SK-N-SH treated with all-trans-retinoic acid at 6 μM for 48 hours (cell line): Measurements from ENCODE around the gene KIF13A.
A peak's percentile ranks its signal among the peaks of the same experiment; 100 is the strongest.

ENCODE experiments used
- ATAC-seq: fragments of 200-7000 bp; cut with Tn5 transposase; 3 replicates; pipeline ENCODE4 v1.9.1; 2020; ENCODE audit warnings: mild to moderate bottlenecking, moderate library complexity
- ARNTL ChIP-seq: fragments of 450-650 bp; formaldehyde crosslinking; IDR thresholded peaks from 2 replicates; pipeline ENCODE4 v1.5.0; 2020; ENCODE audit warnings: low read depth, mild to moderate bottlenecking, moderate library complexity, borderline replicate concordance
- BACH2 ChIP-seq: fragments of 250-450 bp; sonication (Bioruptor Pico); IDR thresholded peaks from 2 replicates; pipeline ENCODE4 v1.9.0; 2021; ENCODE audit warnings: mild to moderate bottlenecking, borderline replicate concordance
- CSDC2 ChIP-seq: fragments of 250-450 bp; sonication (Bioruptor Pico); IDR thresholded peaks from 2 replicates; pipeline ENCODE4 v1.5.0; 2020; ENCODE audit warnings: mild to moderate bottlenecking, moderate library complexity
- ISL1 ChIP-seq: fragments of 250-450 bp; sonication (Bioruptor Pico); IDR thresholded peaks from 2 replicates; pipeline ENCODE4 v2.1.2; 2022; ENCODE audit warnings: mild to moderate bottlenecking, moderate library complexity
- SNAI2 ChIP-seq: fragments of 250-450 bp; sonication (Bioruptor Pico); IDR thresholded peaks from 2 replicates; pipeline ENCODE4 v1.5.0; 2020; ENCODE audit warnings: mild to moderate bottlenecking, moderate library complexity
- ZC3H10 ChIP-seq: fragments of 250-450 bp; sonication (Bioruptor Pico); IDR thresholded peaks from 2 replicates; pipeline ENCODE4 v1.5.1; 2021; ENCODE audit warnings: mild to moderate bottlenecking, moderate library complexity
- ZNF70 ChIP-seq: fragments of 450-650 bp; formaldehyde crosslinking; IDR thresholded peaks from 2 replicates; pipeline ENCODE4 v1.5.0; 2020; ENCODE audit warnings: mild to moderate bottlenecking, moderate library complexity
- ZNF8 ChIP-seq: fragments of 450-650 bp; formaldehyde crosslinking; IDR thresholded peaks from 2 replicates; pipeline ENCODE4 v1.5.0; 2020; ENCODE audit warnings: mild to moderate bottlenecking, moderate library complexity
- TF ChIP-seq, protein P1 (sequence below): fragments of 250-450 bp; sonication (Bioruptor Pico); IDR thresholded peaks from 2 replicates; pipeline ENCODE4 v1.5.0; 2020; ENCODE audit warnings: mild to moderate bottlenecking, moderate library complexity
- TF ChIP-seq, protein P2 (sequence below): fragments of 250-450 bp; sonication (Bioruptor Pico); IDR thresholded peaks from 2 replicates; pipeline ENCODE4 v1.5.1; 2021; ENCODE audit warnings: mild to moderate bottlenecking, moderate library complexity
- TF ChIP-seq, protein P3 (sequence below): fragments of 250-450 bp; sonication (Bioruptor Pico); IDR thresholded peaks from 2 replicates; pipeline ENCODE4 v1.5.1; 2020; ENCODE audit warnings: low read depth, mild to moderate bottlenecking, moderate library complexity

KIF13A gene

DNA sequence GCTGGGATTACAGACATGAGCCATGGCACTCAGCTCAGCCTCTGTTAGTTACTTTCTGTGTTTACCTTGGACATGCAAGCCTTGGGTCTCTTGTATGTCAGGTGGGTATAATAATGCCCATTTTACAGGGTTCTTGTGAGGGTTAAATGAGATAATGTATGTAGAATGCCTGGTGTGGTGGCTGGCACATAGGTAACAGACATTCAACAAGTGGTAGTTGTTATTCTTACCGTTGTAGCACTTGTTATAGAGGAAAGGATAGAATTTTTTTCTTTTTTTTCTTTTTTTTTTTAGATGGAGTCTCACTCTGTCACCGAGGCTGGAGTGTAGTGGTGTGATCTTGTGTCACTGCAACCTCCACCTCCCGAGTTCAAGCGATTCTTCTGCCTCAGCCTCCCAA lies 8.0 kb upstream of the KIF13A start (continued):
- TF ChIP-seq BACH2 (CRISPR knock-in tag), result no peak
- TF ChIP-seq, protein P1, sequence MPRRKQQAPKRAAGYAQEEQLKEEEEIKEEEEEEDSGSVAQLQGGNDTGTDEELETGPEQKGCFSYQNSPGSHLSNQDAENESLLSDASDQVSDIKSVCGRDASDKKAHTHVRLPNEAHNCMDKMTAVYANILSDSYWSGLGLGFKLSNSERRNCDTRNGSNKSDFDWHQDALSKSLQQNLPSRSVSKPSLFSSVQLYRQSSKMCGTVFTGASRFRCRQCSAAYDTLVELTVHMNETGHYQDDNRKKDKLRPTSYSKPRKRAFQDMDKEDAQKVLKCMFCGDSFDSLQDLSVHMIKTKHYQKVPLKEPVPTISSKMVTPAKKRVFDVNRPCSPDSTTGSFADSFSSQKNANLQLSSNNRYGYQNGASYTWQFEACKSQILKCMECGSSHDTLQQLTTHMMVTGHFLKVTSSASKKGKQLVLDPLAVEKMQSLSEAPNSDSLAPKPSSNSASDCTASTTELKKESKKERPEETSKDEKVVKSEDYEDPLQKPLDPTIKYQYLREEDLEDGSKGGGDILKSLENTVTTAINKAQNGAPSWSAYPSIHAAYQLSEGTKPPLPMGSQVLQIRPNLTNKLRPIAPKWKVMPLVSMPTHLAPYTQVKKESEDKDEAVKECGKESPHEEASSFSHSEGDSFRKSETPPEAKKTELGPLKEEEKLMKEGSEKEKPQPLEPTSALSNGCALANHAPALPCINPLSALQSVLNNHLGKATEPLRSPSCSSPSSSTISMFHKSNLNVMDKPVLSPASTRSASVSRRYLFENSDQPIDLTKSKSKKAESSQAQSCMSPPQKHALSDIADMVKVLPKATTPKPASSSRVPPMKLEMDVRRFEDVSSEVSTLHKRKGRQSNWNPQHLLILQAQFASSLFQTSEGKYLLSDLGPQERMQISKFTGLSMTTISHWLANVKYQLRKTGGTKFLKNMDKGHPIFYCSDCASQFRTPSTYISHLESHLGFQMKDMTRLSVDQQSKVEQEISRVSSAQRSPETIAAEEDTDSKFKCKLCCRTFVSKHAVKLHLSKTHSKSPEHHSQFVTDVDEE (CRISPR knock-in tag), result no peak

DNA sequence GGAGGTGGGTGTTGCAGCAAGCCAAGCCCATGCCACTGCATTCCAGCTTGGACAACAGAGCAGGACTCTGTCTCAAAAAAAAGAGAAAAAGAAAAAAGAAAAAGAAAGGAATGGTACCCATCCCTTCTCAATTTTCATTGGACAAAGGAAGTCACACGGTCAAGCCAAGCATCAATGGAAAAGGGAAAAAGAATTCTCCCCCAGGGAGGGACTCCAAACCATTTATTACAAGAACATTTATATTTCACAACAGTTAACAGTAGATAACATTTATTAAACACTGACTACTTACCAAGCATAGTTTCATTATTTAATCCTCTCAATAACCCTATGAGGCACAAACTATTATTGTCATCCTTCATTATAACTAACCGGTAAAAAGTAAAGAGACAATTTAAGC lies 6.6 kb upstream of the KIF13A start:
- no peak for TF ChIP-seq CSDC2 (CRISPR knock-in tag)
- TF ChIP-seq, protein P2, sequence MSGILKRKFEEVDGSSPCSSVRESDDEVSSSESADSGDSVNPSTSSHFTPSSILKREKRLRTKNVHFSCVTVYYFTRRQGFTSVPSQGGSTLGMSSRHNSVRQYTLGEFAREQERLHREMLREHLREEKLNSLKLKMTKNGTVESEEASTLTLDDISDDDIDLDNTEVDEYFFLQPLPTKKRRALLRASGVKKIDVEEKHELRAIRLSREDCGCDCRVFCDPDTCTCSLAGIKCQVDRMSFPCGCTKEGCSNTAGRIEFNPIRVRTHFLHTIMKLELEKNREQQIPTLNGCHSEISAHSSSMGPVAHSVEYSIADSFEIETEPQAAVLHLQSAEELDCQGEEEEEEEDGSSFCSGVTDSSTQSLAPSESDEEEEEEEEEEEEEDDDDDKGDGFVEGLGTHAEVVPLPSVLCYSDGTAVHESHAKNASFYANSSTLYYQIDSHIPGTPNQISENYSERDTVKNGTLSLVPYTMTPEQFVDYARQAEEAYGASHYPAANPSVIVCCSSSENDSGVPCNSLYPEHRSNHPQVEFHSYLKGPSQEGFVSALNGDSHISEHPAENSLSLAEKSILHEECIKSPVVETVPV, result no peak
- TF ChIP-seq ZNF70 (CRISPR knock-in tag), result no peak
- TF ChIP-seq ZC3H10, result no peak
- no peak for TF ChIP-seq SNAI2
- TF ChIP-seq ARNTL, result no peak
- TF ChIP-seq ZNF8 (CRISPR knock-in tag), result no peak
- no peak for ATAC-seq

DNA sequence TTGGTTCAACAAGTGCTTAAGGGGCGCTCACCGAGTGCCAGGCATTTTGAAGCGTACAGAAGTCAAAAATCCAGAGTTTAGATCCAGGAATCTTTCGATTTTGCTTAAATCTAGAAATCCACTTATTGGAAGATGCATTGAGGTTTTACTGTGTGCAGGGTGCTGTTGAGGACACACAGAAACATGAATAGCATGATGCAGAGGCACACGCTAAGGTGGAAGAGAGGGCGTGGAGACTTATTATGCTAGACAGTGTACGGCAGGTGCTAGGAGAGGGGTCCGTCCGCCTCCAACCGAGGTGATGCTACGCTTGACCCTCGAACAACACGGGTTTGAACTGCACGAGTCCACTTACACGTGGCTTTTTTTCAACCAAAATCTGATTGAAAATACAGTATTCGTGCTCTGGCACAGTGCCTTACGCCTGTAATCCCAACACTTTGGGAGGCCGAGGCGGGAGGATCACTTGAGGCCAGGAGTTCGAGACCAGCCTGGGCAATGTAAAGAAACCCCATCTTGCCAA lies 1.0 kb upstream of the KIF13A start:
- peak; percentile 37 for ATAC-seq
- TF ChIP-seq, protein P1 (CRISPR knock-in tag), result no peak

DNA sequence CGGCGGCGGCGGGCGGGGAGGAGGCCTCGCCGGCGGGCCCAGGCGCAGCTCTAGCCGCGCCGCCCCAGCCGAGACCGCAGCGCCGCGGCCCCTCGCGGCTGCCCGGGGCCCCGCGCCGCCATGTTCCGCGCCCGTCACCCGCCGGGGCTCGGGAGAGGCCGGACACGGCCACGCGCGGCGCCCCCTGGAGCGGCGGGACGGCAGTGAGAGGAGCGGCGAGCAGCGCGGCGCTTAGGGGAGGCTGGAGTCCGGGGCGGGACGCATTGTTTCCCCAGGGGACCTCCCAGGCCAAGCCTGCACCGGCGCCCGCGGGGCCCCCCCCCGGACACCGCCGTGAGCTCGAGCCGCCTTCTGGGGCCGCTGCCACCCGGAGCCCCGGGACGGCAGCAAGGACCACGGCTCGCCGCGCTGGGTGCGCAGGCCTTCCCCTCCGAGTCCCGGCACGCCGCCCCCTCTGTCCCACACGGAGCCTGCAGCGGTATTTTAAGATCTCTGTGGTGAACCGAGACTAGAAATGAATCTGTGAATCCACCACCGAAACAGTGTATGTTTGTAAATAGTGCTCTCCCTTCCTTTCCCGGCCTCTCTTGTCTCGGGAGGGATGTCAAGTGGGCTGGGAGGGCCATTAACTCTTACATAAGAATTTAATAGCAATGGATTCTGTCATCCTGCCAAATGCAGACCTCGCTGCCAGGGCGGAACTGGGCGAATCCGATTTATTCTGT lies 424 bp upstream of the KIF13A start:
- TF ChIP-seq, protein P1 (CRISPR knock-in tag), result peak; percentile 42; the same call in 1 of the 2 replicates
- TF ChIP-seq ISL1 (CRISPR knock-in tag), result no peak; the same call in 1 of the 2 replicates
- TF ChIP-seq, protein P3, sequence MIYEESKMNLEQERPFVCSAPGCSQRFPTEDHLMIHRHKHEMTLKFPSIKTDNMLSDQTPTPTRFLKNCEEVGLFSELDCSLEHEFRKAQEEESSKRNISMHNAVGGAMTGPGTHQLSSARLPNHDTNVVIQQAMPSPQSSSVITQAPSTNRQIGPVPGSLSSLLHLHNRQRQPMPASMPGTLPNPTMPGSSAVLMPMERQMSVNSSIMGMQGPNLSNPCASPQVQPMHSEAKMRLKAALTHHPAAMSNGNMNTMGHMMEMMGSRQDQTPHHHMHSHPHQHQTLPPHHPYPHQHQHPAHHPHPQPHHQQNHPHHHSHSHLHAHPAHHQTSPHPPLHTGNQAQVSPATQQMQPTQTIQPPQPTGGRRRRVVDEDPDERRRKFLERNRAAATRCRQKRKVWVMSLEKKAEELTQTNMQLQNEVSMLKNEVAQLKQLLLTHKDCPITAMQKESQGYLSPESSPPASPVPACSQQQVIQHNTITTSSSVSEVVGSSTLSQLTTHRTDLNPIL (CRISPR knock-in tag), result no peak
- TF ChIP-seq, protein P2, result no peak
- ATAC-seq, result peak; percentile 75
